HG02884 (cell line): ENCODE results near the gene TUBB4B.

Experiments used
- ATAC-seq: cut with Tn5 transposase; IDR thresholded peaks from one replicate; pipeline ENCODE4 v1.9.1; 2021; ENCODE audit warnings: mild to moderate bottlenecking, moderate library complexity; ENCODE audit not compliant: unreplicated experiment

Gene TUBB4B

DNA sequence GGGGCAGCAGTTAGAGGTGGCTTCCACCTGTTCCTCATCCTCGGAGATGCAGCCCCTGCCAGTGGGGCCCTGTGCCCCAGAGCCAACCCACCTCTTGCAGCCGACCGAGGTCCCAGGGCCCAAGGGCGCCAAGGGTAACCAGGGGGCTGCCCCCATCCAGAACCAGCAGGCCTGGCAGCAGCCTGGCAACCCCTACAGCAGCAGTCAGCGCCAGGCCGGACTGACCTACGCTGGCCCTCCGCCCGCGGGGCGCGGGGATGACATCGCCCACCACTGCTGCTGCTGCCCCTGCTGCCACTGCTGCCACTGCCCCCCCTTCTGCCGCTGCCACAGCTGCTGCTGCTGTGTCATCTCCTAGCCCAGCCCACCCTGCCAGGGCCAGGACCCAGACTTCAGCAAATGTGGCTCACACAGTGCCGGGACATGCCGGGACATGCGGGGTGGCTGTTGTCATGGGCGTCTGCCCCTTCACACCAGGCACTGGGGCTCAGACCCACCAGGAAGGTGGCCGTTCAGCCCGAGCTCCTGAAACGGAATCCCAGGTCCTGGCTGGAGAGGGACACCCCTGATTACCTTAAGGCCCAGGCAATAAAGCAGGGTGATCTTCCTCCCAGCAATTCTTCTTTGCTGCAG is 15.3 kb upstream of the TUBB4B start:
- no peak for ATAC-seq

DNA sequence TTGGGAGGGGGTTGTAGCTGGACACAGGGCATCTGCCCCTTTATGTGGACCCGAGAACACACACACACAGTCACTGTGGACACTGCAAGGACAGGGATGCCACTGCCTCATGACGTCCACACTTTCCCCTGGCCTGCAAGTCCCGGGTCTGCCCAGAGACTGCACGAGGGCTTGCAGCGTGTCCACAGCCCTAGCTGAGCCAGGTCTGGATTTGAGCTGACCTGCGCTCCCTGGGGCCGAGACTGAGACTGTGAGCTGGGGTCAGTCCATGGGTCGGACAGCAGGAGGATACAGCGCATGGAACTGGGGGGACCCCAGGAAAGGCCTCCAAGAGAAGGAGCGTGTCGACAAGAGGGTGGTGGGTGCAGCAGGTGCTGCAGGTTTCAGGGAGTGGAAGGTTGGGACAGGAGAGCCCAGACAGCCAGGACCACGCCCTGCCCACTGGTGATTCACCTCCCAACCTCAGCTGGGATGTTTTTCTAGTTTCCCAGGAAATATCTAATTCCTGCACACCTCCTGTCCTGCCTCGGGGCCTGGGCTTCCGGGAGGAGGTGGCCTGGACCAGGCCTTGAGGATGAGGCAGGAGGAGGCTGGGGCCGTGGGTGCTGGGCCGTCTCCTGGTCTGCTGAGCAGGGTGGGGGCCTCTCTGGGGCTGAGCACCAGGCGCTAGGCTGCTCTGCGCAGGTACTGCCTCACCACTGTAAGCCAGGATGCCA is 14.6 kb upstream of the TUBB4B start:
- no peak for ATAC-seq

DNA sequence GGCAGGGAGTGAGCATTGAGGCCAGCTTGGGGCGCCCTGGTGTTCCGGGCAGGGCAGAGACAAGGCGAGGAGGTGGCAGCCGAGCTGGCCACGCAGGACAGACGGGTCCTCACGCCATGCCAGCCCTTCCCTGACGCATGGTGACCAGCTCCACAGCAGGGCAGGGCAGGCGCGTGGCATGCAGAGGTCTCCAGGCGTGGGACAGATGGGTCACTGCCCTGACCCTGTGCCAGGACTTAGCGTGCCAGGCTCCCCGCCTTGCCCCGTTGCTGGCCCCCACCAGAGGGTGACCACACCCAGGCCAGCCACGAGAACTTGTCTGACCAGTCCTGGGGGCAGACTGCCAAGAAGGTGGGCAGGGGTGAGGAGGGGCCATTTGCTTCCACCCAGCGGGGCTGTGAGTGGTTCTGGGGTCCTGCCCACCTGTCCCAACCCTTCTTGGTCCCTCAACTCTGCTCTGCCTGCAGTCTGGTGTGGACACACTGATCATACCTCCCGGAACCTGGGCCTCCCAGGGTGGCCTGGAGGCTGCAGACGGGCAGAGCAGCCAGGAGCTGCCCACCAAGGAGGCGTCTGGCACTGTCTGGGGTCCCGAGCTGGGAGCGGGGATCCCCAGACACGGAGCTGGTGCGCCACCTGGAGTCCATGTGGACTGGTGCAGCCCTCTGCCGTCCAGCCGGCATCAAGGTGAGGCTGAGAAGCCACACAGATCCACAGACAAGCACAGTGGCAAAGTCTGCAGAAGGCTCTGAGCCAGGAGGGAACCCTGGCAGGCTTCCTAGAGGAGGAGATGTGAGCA is 13.8 kb upstream of the TUBB4B start, which contains the start of gene RNF224:
RNF224 (plus strand) TSS at position 449 of the 799 bp plus-strand sequence. CDS start 834 bp downstream, outside the sequence.
- no peak for ATAC-seq

DNA sequence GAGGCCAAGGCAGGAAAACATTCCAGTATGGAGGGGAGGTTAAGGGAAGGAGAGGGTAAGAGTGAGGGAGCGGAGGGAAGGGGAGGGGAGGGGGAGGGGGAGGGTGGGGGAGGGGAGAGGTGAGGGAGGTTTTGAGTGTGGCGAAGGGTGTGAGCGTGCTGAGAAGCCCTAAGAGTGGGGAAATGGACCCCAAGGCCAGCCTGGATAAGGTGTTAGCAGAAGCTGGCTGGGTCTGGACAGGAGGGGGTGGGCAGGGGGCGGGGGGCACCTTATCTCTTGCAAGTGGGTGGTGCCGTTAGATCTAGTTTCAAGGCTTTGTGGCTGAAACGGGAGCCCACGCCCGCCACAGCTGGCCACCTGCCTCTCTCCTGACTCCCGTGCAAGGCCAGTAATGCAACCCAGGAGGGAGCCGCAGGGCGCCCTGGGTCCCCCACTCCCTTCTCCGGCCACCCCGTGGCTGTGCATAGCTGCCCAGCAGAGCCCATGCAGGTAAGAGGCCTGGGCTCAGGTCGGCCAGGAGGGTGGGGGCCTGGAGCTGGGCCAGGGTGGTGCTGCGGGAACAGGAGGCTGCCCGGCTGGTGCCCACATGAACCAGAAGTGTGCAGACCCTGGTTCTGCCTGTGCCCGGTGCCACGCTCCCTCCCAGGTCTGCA is 13.1 kb upstream of the TUBB4B start:
- no peak for ATAC-seq

DNA sequence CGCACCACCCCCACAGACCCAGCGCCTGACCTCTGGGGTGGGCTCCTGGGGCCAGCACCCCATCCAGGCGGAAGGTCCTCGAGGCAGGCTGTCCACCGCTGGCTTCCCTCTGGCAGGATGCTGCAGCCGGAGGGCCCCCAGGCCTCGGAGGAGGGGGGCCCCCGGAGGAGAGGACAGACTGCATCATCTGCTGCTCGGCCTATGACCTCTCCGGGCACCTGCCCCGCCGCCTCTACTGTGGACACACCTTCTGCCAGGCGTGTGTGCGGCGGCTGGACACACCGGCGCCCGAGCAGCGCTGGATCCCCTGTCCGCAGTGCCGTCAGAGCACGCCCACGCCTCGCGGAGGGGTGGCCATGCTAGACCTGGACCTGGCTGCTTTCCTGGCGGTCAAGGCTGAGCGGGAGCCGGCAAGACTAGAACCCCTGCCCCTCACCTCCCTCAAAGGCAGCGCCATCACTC is 12.6 kb upstream of the TUBB4B start:
- no peak for ATAC-seq

DNA sequence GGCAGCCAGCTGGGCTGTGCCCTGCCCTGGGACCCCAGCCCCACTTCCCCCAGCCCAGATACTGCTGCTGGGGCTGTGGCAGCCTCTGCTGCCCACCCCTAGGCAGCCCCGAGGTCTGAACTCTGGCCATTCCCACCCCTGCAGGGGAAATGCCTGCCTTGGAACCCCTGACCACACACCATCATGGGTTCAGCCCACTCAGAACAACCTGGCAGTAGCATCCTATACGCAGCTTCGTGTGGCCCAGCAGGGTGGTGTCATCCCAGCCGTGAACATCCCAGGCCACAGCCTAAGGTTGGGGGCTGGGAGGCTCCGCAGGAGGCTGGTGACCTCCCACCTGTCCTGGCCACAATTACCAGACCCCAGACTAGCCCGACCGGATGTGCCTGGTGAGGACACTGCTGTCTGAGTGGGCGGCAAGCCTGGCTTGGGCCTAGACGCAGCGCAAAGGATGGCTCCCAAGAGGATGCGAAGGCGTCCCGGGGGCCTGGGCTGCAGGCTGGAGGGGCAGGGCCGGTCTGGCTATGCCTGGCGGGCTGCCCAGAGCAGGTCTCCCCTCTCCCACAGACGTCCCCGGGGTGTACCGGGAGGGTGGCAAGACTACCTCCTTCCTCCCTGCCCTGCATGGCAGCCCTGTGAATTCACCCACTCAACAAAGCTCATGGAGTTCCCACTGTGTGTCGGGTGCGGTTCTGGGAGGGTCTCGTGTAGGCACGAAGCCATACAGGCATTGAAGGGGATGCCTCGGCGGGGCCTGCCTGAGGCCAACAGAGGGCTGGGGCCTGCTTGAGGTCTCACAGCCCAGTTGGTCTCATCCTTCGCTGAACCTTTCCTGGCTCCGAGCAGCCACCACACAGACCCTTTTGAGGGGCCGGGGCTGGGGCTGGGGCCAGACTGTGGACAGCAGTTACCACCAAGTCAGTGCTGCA is 11.9 kb upstream of the TUBB4B start:
- ATAC-seq: no peak

DNA sequence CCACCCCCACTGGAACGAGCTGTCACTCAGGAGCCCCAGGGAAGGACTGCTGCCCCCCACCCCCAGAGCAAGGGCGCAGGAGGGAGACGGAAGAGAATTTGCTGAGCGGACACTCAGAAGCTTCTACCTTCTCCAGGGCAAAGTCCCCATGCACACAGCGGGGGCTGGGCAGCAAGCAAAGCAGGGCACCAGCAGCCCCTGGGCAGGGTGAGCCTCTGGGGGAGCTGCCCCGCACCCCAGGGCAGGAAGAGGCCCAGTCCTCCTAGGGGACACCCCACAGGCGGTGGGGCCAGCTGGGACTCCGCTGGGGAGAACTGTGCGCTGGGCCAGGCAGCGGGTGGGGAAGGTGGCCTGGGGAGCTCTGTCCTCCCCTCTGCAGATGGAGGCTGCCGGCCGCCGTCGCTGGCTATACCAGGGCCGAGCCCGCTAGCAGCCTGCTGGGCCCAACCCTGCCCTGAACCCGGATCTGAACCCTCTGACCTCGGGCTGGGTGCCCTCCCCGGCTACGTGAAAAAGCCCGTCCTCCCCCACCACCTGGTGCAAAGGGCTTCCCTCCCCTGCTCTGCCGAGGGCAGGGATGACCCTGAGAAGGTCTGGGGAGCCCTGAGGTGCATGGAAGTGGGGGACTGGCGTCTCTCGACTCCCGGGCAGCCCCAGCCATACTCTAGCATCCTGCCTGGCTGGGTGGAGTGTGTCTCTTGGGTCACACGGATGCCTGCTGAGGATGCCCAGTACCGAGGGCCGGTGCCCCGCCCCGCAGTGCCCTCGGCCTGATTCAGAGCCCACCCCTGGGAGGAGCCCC is 11.0 kb upstream of the TUBB4B start:
- no peak for ATAC-seq

DNA sequence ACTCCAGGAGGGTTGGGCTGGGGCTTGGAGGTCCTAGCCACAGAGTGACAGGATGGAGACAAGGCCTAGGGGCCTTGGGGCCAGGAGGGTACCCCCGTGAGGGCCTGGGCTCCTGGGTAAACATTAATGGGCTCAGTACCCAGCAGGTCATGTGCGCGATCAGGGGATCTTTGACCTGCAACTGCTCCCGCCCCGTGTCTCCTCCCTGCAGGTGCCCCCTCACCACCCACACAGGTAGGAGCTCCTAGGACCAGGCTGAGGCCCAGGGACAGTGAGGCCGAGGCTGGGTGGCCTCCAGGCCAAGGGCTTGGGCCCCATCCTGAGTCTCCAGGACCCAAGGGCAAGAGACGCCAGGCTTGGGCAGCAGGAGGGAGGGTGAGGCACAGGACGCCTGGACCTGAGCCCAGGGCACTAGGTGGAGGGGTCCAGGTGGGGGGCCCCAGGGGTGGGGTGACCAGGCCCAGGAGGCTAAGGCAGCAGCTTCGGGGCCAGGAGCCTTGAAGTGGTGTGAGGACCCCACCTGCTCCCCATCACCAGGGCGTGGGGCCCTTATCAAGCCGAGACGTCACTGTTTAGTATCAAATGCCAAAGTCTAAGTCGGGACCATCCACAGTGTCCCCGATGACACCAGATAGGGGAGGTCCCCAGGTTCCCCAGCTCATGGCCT is 10.2 kb upstream of the TUBB4B start, which contains the start of gene SLC34A3:
SLC34A3 (plus strand) TSS at position 197 of the 667 bp plus-strand sequence. CDS start 802 bp downstream, outside the sequence.
- no peak for ATAC-seq

DNA sequence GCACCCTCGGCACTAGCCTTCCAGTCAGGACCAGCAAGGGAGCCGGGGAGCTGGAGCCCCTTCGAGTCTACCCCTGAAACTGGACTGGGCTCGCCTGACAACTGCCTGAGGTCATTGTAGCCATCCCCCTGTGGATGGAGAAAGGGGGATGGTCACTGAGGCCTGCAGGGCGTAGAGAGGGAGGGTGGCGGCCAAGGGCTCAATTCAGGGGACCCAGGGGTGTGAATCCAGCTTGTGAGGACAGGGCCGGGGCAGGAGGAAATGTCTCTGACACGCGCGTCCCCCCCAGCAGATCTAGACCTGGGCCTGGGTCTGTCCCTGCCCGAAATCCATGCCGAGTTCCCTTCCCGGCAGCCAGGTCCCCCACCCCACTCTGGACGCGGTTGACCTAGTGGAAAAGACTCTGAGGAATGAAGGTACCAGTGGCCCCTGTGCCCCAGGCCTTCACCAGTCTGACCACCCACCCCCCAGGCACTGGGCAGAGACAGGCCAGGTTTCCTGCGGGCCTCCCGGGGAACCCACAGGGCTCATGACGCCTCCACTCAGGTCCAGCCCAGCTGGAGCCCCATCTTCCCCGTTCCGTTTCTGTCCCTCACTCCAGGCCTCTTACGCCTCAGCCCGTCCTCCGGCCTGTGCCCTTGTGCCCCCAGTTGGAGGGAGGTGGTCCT is 9.6 kb upstream of the TUBB4B start:
- ATAC-seq: no peak

DNA sequence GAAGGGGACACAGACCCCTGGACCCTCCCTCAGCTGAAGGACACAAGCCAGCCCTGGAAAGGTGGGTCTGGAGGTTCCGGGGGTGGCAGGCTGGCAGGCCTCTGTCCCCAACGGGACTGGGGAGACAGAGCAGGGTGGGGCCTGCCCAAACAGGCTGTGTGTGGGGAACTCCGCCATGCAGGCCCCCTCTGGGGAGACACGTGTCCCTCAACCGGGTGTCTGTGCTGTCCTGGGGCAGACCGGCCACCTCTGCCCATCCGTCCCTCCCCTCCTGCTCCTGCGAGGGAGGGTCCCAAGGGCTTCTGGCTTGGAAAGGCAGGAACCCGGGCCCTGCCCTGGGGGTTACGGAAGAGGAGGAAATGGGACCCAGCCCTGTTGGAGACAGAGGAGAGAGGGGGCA is 9.0 kb upstream of the TUBB4B start:
- ATAC-seq: no peak

DNA sequence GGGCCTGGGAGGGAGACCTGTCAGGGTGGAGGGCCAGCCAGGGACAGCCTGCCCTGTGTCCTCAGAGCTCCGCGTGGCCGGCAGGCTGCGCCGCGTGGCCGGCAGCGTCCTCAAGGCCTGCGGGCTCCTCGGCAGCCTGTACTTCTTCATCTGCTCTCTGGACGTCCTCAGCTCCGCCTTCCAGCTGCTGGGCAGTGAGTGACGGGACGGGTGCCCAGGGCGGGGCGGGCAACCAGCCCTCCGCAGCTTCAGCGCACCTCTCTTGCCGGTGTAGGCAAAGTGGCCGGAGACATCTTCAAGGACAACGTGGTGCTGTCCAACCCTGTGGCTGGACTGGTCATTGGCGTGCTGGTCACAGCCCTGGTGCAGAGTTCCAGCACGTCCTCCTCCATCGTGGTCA is 8.6 kb upstream of the TUBB4B start:
- no peak for ATAC-seq

DNA sequence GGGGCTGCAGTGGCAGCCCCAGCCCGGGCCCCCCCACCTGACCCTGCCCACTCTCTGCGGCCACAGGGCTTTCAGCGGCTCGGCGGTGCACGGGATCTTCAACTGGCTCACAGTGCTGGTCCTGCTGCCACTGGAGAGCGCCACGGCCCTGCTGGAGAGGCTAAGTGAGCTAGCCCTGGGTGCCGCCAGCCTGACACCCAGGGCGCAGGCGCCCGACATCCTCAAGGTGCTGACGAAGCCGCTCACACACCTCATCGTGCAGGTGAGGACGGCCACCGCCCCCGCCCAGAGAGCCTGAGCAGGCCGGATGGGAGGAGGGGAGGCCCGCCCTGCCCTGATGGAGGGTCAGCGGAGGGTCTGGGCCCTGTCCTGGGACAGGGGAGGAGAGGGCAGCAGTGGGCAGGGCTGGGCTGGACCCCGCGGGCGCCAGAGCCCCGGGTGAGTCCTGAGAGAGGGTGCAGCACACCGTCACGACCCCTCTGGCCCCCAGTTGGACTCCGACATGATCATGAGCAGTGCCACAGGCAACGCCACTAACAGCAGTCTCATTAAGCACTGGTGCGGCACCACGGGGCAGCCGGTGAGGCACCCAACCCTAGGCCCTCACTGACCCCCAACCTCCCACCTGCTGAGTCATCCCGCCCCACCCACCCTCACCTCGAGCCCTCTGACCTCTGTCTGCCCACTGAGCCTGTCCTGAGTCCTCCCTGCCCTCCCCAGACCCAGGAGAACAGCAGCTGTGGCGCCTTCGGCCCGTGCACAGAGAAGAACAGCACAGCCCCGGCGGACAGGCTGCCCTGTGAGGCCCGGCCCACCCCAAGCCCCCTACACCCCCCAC is 7.7 kb upstream of the TUBB4B start:
- no peak for ATAC-seq

DNA sequence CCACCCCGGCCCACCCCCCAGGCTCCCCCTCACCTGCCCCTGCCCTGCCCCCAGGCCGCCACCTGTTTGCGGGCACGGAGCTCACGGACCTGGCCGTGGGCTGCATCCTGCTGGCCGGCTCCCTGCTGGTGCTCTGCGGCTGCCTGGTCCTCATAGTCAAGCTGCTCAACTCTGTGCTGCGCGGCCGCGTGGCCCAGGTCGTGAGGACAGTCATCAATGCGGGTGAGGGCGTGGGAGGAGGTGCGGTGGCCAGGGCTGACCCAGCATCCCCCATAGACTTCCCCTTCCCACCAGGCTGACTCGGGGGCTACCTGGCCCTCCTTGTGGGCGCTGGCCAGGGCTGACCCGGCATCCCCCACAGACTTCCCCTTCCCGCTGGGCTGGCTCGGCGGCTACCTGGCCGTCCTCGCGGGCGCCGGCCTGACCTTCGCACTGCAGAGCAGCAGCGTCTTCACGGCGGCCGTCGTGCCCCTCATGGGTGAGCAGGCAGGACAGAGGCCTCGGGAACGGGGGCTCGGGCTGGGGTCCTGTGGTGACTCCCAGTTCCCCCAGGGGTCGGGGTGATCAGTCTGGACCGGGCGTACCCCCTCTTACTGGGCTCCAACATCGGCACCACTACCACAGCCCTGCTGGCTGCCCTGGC is 6.9 kb upstream of the TUBB4B start:
- ATAC-seq: no peak

DNA sequence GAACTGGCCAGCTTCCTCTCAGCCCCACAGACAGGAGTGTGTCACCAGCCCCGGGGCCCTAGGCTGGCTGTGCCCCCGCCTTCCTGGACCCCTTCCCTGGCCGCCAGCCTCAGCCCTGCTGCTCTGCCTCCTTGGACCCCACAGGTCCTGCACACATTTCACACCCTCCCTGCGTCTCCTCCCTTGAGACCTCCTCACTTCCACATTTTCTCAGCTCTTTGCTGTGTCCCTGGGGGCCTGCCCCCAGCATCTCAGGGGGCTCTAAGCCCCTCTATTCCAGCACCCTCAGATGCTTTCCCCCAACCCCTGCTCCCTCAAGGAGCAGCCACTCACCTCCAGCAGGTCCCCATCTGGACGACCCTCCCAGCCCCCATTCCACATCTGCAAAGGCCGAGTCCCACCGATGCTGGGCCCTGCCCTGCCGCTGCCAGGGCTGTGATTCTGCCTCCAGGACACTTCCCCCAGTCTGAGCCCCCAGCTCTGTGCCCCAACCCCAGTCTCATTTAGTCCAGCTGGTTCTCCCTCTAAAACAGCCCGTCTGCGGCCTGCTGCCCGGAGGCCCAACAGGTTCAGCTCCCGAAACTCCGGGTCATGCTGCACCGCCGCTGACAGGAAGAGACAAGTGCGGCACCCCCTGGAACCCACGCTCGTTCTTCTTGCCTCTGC is 6.2 kb upstream of the TUBB4B start:
- ATAC-seq: no peak

DNA sequence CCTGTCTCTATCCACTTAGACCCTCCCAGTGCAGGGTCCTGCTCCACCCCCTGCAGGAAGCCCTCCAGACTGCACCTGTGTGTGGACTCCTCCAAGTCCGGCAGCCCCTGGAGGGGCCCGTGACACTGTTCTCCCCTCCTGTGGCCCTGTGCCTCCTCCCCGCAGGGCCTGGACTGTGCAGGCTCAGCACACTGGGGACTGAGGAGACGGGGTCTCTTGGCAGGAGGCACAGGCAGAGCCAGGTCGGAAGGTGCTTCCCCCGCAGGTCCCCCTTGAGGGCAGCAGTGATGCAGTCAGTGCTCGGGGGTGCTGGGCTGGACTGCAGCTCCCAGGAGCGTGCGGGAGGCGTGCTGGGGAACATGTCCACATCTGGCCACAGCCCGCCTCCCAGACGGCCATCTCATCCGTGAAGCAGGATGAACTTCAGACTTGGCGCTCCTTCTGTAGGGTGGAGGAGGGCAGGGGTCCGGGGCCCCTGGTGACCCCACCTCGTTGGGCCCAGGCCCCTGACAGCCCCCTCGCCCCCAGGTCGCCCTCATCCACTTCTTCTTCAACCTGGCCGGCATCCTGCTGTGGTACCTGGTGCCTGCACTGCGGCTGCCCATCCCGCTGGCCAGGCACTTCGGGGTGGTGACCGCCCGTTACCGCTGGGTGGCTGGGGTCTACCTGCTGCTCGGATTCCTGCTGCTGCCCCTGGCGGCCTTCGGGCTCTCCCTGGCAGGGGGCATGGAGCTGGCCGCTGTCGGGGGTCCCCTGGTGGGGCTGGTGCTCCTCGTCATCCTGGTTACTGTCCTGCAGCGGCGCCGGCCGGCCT is 5.5 kb upstream of the TUBB4B start:
- ATAC-seq: no peak
